KOPT-K1 (cell line): ENCODE results near the gene MBLAC1.

Source experiments
- H3K27ac ChIP-seq: fragments of 200-600 bp; sonication (generic); 2 replicates; pipeline ENCODE4 v1.5.1; 2016; ENCODE audit warnings: antibody characterized with exemption, mild to moderate bottlenecking, low read depth, low read length; ENCODE audit not compliant: poor library complexity, severe bottlenecking
- H3K36me3 ChIP-seq: fragments of 200-600 bp; sonication (generic); 2 replicates; pipeline ENCODE4 v1.5.1; 2017; ENCODE audit warnings: antibody characterized with exemption, mild to moderate bottlenecking, low read length, moderate library complexity; ENCODE audit not compliant: insufficient read depth
- H3K9me3 ChIP-seq: fragments of 200-600 bp; sonication (generic); 2 replicates; pipeline ENCODE4 v1.5.1; 2017; ENCODE audit warnings: antibody characterized with exemption, low read length, mild to moderate bottlenecking; ENCODE audit not compliant: insufficient read depth, poor library complexity, severe bottlenecking

MBLAC1 gene, protein sequence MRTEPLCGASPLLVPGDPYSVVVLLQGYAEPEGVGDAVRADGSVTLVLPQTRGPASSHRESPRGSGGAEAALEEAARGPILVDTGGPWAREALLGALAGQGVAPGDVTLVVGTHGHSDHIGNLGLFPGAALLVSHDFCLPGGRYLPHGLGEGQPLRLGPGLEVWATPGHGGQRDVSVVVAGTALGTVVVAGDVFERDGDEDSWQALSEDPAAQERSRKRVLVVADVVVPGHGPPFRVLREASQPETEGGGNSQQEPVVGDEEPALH

DNA sequence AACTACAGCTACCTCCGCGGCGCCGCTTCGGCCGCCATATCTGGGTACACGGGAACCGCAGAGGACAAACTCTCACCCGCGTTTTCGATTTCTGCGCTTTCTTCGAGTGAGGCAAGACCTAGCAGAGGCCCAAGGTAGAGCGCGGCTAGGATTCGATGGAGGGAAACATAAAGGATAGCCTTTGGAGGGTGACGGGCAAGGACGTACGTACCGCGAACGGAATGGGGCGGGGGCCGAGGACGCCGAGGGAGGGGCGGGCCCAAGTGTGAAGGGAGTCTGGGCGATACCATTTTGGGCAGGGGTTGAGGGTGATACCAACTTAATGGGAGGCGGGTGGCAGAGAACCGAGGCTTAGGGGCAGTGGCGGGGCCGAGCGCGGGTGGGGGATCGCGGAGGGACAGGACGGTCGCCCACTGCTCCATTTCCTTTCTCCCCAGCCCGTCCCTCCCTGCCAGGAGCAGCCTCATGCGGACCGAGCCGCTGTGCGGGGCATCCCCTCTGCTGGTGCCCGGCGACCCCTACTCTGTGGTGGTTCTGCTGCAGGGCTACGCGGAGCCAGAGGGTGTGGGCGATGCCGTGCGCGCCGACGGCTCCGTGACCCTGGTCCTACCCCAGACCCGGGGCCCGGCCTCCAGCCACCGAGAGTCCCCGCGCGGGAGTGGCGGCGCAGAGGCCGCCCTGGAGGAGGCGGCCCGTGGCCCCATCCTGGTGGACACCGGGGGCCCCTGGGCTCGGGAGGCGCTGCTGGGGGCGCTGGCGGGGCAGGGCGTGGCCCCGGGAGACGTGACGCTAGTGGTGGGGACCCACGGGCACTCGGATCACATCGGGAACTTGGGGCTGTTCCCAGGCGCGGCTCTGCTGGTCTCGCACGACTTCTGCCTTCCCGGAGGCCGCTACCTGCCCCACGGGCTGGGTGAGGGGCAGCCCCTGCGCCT is at the start of gene MBLAC1:
MBLAC1 (plus strand) TSS at position 37 of the 935 bp plus-strand sequence; CDS start at position 466, 429 bp downstream.
- Histone ChIP-seq H3K27ac (peak within 1 kb of the TSS; percentile 94), H3K36me3 (peaks cover 11% of the 10 kb centered on the region; the same call in 1 of the 2 replicates), H3K9me3 (no peaks in the 10 kb centered on the region)

DNA sequence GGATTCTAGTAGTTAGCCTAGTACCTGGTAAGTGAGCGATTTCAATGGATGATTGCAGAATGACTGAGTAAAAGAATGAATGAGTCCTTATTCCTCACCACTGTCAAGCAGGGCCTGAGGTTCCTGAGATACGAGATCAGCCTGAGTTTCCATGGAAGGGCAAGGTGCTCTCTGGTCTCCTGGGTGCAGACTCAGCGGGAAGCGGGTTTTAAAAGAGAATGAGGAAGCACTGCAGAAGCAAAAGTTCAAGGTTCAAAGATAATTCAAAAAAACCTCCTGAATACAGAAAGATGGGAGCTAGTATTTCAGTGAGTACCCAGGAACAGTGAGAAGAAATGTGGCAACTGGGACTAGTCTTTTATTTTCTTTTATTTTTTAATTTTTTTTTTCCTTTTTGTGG is 49.6 kb upstream of the MBLAC1 start:
- Histone ChIP-seq H3K9me3 (peaks cover 35% of the 10 kb centered on the region), H3K27ac (no peak overlapping the region), H3K36me3 (peaks cover 77% of the 10 kb centered on the region)

DNA sequence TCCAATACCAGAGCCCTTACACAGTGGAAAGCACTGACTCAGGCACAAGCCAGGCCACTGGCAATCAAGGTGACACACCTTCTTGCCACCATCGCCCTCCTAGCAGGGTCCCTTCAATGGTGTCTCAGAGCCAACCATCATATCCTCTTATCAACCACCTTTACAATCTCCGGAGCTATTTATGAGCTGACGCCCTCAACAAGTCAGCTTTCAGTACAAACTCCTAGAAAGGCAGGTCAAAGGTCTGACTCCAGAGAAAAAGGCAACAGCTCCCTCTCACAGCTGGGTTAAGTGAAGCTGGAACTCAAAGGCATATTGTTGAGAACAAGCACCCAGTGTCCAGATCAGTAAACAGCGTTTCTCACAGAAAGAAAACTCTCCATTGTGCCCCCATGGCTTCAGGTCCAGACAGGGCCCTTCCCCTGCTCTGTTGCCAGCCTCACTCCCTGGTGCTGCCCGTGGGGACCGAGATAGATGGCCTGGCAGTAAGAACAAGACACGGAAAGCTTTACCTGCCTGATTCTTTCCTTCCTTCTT is 47.7 kb upstream of the MBLAC1 start:
- H3K9me3 ChIP-seq = peaks cover 16% of the 10 kb centered on the region

DNA sequence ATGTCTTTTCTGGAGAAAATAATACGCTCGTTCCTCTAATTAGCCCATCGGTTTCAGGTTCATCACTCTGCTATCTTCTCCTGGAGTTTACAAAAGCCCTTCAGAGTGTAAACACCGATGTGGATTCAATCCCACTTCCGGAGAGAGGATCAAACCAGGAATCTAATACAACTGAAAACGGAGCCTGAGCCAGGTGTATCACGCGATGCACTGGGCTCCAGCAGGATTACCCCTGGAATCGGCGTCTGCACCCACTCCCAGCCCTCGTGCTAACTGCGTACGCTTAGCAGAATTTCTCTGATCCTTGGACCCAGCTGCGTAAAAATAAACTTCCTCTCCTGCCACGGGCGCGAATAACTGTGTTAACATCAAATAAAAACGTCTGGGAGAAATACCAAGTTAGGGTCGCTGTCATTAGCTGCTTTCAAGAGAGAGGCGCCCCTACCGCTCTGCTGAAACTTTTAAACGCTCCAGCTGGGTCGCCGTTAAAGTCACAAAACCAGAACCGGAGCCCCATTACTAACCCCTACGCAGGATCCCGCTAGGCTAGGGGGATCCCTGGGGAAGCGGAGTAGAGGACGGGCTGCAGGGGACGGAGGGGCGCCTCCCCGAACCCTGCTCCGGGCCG is 45.7 kb upstream of the MBLAC1 start:
- H3K9me3 ChIP-seq = no peaks in the 10 kb centered on the region
- H3K36me3 ChIP-seq = peaks cover 39% of the 10 kb centered on the region
- peak overlapping the region; percentile 71 for H3K27ac ChIP-seq

More for the DNA sequence above, 47.7 kb upstream of the MBLAC1 start:
- H3K36me3 ChIP-seq = peaks cover 58% of the 10 kb centered on the region
- H3K27ac ChIP-seq = no peak overlapping the region

DNA sequence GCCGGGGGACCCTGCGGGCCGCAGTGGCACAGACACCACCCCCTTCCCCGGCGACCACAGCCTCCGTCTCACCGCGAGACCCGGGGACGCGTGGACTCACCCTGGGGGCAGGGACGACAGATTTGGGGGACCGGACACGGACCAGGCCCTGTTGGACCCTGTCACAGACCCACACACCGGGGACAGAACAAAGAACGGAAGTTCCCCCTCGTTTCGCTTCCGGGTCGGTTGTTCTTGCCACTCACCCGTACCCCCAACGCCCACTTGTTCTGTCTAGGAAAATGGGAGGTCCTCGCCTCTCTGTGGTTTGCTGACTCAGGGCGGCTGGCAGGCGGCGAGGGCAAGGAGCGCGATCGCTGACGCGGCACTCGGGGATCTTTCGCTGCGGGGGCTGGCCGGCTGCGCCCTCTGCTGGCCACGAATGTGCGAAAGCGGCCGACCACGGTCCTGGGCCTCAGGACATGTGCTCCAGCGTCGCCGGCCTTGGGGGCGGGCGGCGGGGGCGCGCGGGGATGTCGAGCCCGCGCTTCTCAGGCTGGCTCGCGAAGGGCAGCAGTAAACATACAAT is 45.1 kb upstream of the MBLAC1 start, which contains the start of gene ZNF3:
ZNF3 (minus strand) TSS at position 189 of the 568 bp plus-strand sequence. CDS start 4,366 bp downstream, outside the sequence.
- peak within 1 kb of the TSS; percentile 71 for H3K27ac ChIP-seq
- H3K36me3 ChIP-seq = peaks cover 33% of the 10 kb centered on the region
- H3K9me3 ChIP-seq = no peaks in the 10 kb centered on the region

DNA sequence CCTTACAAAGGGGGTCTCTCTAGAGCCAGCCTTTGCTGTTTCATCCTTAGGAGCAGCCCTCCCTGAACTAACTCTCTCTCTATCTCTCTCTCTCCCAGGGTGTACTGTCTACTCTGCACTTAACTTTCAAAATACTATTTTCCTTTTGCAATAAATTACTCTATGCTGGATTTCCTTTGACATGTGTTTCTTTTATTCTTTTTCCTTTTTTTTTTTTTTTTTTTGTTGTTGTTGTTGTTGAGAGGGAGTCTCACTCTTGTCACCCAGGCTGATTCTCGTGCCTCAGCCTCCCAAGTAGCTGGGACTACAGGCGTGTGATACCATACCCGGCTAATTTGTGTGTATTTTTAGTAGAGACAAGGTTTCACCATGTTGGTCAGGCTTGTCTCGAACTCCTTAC is 43.8 kb upstream of the MBLAC1 start:
- Histone ChIP-seq H3K27ac (no peak overlapping the region), H3K9me3 (no peaks in the 10 kb centered on the region), H3K36me3 (peaks cover 19% of the 10 kb centered on the region)

DNA sequence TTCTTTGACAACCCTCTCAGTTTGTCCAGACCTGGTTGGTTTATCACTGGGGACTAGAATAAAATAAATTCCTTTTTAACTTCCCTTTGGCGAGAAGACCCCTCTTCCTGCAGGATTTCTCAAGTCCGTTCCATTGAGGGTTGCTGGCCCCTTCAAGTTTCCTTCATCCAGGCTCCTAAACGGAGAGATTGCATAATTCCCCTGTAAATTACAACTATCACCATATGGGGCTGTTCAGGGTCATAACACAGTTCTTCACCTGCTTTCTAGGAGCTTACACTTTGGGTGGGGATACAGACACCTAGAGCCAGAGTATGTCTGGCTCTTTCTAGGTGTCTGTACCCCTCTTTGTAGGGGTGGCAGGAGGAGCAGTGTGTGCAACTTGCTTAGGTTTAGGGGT is 41.3 kb upstream of the MBLAC1 start:
- Histone ChIP-seq H3K27ac (no peak overlapping the region), H3K36me3 (peaks cover 3% of the 10 kb centered on the region)

DNA sequence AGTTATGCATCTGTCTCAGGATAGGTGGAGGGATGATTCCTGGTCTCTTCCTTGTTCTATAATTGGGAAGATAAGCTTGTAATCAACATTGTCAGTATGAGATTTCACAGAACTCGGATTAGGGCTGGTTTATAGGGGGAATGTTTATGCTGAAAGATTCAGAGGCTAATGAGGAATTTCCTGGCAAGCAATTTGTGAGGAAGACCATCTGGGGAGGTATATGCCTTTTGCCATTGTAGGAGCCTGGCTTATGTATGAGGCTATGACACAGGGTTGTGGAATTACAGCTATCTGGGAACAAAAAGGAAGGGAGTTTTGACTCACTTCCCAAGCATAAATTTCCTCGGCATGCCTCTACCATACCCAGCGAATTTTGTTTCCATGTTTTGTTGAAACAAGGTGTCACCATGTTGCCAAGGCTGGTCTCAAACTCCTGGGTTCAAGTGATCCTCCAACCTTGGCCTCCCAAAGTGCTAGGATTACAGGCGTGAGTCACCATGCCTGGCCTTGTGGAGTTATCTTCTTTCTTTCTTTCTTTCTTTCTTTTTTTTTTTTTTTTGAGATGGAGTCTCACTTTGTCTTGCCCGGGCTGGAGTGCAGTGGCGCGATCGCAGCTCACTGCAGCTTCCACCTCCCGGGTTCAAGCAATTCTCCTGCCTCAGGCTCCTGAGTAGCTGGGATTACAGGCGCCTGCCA is 39.6 kb upstream of the MBLAC1 start:
- Histone ChIP-seq H3K36me3 (peaks cover 19% of the 10 kb centered on the region), H3K27ac (no peak overlapping the region), H3K9me3 (no peaks in the 10 kb centered on the region)

More for the DNA sequence above, 41.3 kb upstream of the MBLAC1 start:
- H3K9me3 ChIP-seq = no peaks in the 10 kb centered on the region

DNA sequence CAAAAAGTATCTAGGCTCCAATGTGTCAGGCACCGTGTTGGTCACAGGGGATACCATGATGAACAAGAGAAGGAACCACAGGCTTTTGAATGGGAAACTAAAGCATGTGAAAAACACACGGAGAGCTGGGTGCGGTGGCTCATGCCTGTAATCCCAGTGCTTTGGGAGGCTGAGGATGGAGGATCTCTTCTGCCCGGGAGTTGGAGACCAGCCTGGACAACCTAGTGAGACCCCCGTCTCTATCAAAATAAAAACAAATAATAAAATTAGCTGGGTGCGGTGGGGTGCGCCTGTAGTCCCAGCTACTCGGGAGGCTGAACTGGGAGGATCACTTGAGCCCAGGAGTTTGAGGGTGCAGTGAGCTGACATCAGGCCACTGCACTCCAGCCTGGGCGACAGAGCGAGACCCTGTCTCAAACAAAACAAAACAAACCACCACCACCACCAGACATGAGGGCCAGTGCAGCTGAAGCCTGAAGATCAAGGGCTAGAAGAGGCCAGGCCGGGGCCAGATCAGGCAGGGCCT is 38.6 kb upstream of the MBLAC1 start:
- peak overlapping the region; percentile 80 for H3K27ac ChIP-seq

DNA sequence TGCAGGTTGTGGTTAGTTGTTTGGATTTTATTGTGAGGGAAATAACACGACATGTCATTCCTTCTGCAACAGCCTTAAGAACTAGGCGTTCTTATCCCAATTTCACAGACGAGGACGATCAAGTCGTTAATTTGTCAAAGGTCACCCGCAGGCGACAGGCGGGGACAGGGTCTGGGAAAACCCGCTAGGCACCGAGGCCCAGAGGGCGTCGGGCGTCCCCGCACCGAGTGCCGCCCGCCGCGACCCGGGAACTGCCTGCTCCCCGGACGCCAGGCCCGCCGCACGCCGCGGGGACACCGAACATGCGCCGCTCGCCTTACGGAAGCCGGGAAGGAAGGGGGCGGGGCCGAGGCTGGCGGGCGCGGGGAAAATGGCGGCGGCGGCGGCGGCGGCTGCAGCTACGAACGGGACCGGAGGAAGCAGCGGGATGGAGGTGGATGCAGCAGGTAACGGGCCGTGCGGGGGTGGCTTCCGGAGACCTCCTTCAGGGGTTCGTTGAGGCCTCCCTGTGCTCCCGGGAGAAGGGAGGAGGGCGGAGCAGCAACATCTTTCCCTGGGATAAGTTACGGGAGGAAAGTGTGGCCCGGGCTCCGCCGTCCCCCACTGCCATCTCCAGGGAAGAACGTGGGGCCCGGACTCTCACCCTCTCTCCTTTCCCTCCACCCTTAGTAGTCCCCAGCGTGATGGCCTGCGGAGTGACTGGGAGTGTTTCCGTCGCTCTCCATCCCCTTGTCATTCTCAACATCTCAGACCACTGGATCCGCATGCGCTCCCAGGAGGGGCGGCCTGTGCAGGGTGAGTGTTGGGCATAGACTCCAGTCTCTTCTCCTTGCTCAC is 37.9 kb upstream of the MBLAC1 start, which contains the start of gene COPS6:
COPS6 (plus strand) TSS at position 349 of the 837 bp plus-strand sequence; CDS start at position 371, 22 bp downstream.
- peaks cover 36% of the 10 kb centered on the region for H3K36me3 ChIP-seq

More for the DNA sequence above, 38.6 kb upstream of the MBLAC1 start:
- Histone ChIP-seq H3K9me3 (no peaks in the 10 kb centered on the region), H3K36me3 (peaks cover 29% of the 10 kb centered on the region)

DNA sequence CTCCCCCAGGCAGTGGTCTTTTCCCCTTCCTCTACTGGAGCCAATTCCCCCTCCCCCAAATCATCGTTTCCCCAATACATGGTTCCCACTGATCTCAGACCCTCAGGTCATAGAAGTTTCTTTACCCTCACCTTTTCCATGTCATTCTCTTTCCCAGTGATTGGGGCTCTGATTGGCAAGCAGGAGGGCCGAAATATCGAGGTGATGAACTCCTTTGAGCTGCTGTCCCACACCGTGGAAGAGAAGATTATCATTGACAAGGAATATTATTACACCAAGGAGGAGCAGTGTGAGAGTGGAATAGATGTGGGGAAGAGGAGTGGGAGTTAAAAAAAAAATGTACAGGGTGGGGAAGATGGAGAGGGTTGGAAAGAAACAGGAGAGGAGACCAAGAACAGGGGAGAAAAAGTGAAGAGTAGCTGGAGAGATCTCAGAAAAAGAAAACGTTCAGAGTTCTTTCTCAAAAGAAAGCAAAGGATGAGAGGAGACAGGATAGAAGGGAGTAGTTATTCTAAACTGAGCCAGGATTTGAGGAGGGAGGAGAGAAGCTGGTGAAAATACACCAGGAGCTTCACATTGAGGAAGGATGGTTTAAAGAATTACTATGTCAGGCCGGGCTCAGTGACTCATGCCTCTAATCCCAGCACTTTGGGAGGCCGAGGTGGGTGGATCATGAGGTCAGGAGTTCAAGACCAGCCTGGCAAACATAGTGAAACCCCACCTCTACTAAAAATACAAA is 37.1 kb upstream of the MBLAC1 start:
- Histone ChIP-seq H3K27ac (peak overlapping the region; percentile 80), H3K9me3 (no peaks in the 10 kb centered on the region), H3K36me3 (peaks cover 44% of the 10 kb centered on the region)

More for the DNA sequence above, 37.9 kb upstream of the MBLAC1 start, which contains the start of gene COPS6:
- no peaks in the 10 kb centered on the region for H3K9me3 ChIP-seq
- peak within 1 kb of the TSS; percentile 80 for H3K27ac ChIP-seq

DNA sequence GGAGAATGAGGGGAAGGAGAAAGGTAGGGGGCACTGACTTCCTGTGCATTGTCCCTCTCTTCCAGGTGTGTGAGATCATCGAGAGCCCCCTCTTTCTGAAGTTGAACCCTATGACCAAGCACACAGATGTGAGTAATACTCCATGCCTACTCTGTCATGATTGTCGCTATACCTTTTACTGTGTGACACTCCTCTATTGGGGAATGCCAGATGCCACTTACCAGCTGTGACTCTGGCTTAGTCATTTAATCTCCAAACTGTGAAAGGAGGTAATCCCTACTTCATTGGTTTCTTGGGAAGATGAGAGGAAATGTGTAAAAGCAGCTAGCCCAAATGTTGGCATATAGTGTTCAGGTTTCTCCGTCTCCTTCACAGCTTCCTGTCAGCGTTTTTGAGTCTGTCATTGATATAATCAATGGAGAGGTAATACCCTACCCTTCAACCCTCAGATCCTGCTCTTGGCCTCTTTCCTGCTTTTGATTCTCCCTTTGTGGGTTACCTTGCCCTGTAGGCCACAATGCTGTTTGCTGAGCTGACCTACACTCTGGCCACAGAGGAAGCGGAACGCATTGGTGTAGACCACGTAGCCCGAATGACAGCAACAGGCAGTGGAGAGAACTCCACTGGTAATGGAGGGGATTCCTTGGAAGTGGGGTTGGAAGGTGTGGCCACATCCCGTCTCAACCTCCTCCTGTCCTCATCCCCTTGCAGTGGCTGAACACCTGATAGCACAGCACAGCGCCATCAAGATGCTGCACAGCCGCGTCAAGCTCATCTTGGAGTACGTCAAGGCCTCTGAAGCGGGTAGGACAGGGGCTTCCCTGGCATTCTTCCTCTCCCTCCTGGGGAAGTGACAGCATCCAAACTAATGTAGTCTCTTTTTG is 36.0 kb upstream of the MBLAC1 start:
- H3K36me3 ChIP-seq = peaks cover 55% of the 10 kb centered on the region
- H3K27ac ChIP-seq = no peak overlapping the region
- H3K9me3 ChIP-seq = no peaks in the 10 kb centered on the region
